CD4-positive, alpha-beta T cell (primary cell): Measurements from ENCODE around the gene KCNQ2. TPM values are rescaled to one million over a fixed set of nuclear protein-coding genes. Genes with fewer than 3 reads are reported as not detected.

Experiments
- ATAC-seq: fragments of 200-7000 bp; cut with Tn5 transposase; one replicate; pipeline ENCODE4 v1.10.0; 2022; ENCODE audit warnings: mild to moderate bottlenecking; ENCODE audit not compliant: poor library complexity
- CTCF ChIA-PET: fragments of 350-600 bp; sonication (Branson Sonifier 250); formaldehyde crosslinking; loops from one replicate; lab custom pipeline; 2021; ENCODE audit warnings: antibody characterized with exemption, inconsistent platforms; lab: Charles Lee
- POLR2A ChIA-PET: fragments of 350-600 bp; sonication (Branson Sonifier 250); formaldehyde crosslinking; loops from one replicate; lab custom pipeline; 2021; ENCODE audit warnings: antibody characterized with exemption, inconsistent platforms; lab: Charles Lee
- DNase-seq, 14 experiments: peaks; one replicate each; pipeline ENCODE4 v3.0.0-alpha.2; 2013 to 2020; ENCODE audit warnings: mixed read lengths in 2 of 14
- H3K27ac ChIP-seq, 2 donors: one replicate each; pipeline versions ENCODE4 v1.5.1 to v1.7.0; 2013; ENCODE audit warnings: low read length in 2 of 2, low read depth in 1 of 2, mild to moderate bottlenecking in 1 of 2
- H3K27me3 ChIP-seq, 2 experiments: 1 replicate in 1 of 2; 2 replicates in 1 of 2; pipeline versions ENCODE4 v1.6.1 to v1.7.0; 2013; ENCODE audit warnings: low read length in 2 of 2, control low read depth in 1 of 2, mild to moderate bottlenecking in 1 of 2, moderate library complexity in 1 of 2; ENCODE audit not compliant: insufficient read depth in 2 of 2, control insufficient read depth in 1 of 2
- H3K36me3 ChIP-seq: one replicate; pipeline ENCODE4 v1.6.1; 2013; ENCODE audit warnings: low read length, control low read depth; ENCODE audit not compliant: insufficient read depth
- H3K4me1 ChIP-seq: one replicate; pipeline ENCODE4 v1.6.1; 2013; ENCODE audit warnings: low read length, control low read depth; ENCODE audit not compliant: insufficient read depth
- H3K4me3 ChIP-seq: one replicate; pipeline ENCODE4 v1.5.1; 2013; ENCODE audit warnings: mild to moderate bottlenecking, low read length, moderate library complexity
- H3K9me3 ChIP-seq, 2 experiments: 1 replicate in 1 of 2; 2 replicates in 1 of 2; pipeline versions ENCODE4 v1.6.1 to v1.7.0; 2013; ENCODE audit warnings: low read length in 2 of 2, mild to moderate bottlenecking in 2 of 2, control low read depth in 1 of 2, moderate library complexity in 1 of 2; ENCODE audit not compliant: control insufficient read depth in 1 of 2, insufficient read depth in 1 of 2
- H3K27ac Mint-ChIP-seq: one replicate; pipeline ENCODE4 v1.8.0; 2020; ENCODE audit warnings: mixed read lengths
- H3K27me3 Mint-ChIP-seq: one replicate; pipeline ENCODE4 v1.8.0; 2021; ENCODE audit warnings: mixed read lengths
- H3K36me3 Mint-ChIP-seq: one replicate; pipeline ENCODE4 v1.8.0; 2021; ENCODE audit warnings: low read depth, mixed read lengths
- H3K4me1 Mint-ChIP-seq: one replicate; pipeline ENCODE4 v1.8.0; 2021; ENCODE audit warnings: low read depth, mixed read lengths
- H3K4me3 Mint-ChIP-seq: one replicate; pipeline ENCODE4 v1.8.0; 2020; ENCODE audit warnings: mild to moderate bottlenecking, mixed read lengths
- H3K9me3 Mint-ChIP-seq: one replicate; pipeline ENCODE4 v1.8.0; 2020; ENCODE audit warnings: mixed read lengths
- CTCF ChIP-seq: fragments of 200-600 bp; IDR thresholded peaks from one replicate; pipeline ENCODE4 v1.8.0; 2022; ENCODE audit warnings: antibody characterized with exemption, mild to moderate bottlenecking
- intact Hi-C, 2 experiments: fragments of 100-400 bp; cut with DNase I in 1 of 2; cut with micrococcal nuclease in 1 of 2; formaldehyde crosslinking; loops; one replicate each; pipeline versions ENCODE4 v1.15.1 to v1.9.0; 2023 to 2025; cut with DNase I, micrococcal nuclease
- total RNA-seq, 174 experiments: library from RNA in 2 of 174; stranded (reverse) in 2 of 174; gene quantifications; one replicate each; pipeline ENCODE4 v1.2.3 and lab custom pipeline; 2021 to 2026

Gene KCNQ2
- total RNA-seq, 2 experiments from 2014 or later = not detected

GRCh38 chr20:63387917-63388316 lies 84.5 kb downstream of the KCNQ2 start:
- CTCF ChIA-PET = no interaction called here
- ATAC-seq (no peak), DNase-seq (no peak)

GRCh38 chr20:63387393-63387792 lies 85.1 kb downstream of the KCNQ2 start:
- intact Hi-C loops = loop anchor here in 1 of 2 experiments (10.0 kb wide), 1 partner anchor 73 kb away; no protein-coding TSS in a partner anchor
- ChIA-PET CTCF (no interaction called here), POLR2A (no interaction called here)
- peaks cover 8% of the 10 kb centered on the region for H3K27me3 Mint-ChIP-seq
- Histone ChIP-seq H3K27ac (no peak overlapping the region), H3K9me3 (peaks cover 10 to 44% of the 10 kb centered on the region in 2 experiments), H3K36me3 (no peaks in the 10 kb centered on the region), H3K4me1 (no peaks in the 10 kb centered on the region), H3K27me3 (peaks cover 0 to 7% of the 10 kb centered on the region in 2 experiments), H3K4me3 (no peak overlapping the region)
- TF ChIP-seq CTCF = no peak
- no peak overlapping the region for H3K4me3 Mint-ChIP-seq
- DNase-seq (no peak), ATAC-seq (no peak)
- H3K9me3 Mint-ChIP-seq = no peaks in the 10 kb centered on the region
- H3K4me1 Mint-ChIP-seq = no peaks in the 10 kb centered on the region
- no peaks in the 10 kb centered on the region for H3K36me3 Mint-ChIP-seq
- no peak overlapping the region for H3K27ac Mint-ChIP-seq

More at GRCh38 chr20:63387917-63388316, 84.5 kb downstream of the KCNQ2 start:
- no peaks in the 10 kb centered on the region for H3K4me1 Mint-ChIP-seq
- H3K27me3 ChIP-seq = peaks cover 0 to 2% of the 10 kb centered on the region in 2 experiments
- POLR2A ChIA-PET = no interaction called here
- intact Hi-C loops = loop anchor here in 1 of 2 experiments (10.0 kb wide), 1 partner anchor 73 kb away; no protein-coding TSS in a partner anchor
- peaks cover 4% of the 10 kb centered on the region for H3K27me3 Mint-ChIP-seq
- H3K4me1 ChIP-seq = no peaks in the 10 kb centered on the region
- TF ChIP-seq CTCF = no peak
- no peaks in the 10 kb centered on the region for H3K36me3 ChIP-seq
- peaks cover 10 to 44% of the 10 kb centered on the region in 2 experiments for H3K9me3 ChIP-seq
- no peak overlapping the region for H3K4me3 Mint-ChIP-seq
- no peaks in the 10 kb centered on the region for H3K9me3 Mint-ChIP-seq
- H3K27ac Mint-ChIP-seq = no peak overlapping the region
- H3K27ac ChIP-seq = no peak overlapping the region
- no peak overlapping the region for H3K4me3 ChIP-seq
- H3K36me3 Mint-ChIP-seq = no peaks in the 10 kb centered on the region

GRCh38 chr20:63386491-63386890 lies 86.0 kb downstream of the KCNQ2 start:
- H3K4me1 Mint-ChIP-seq = no peaks in the 10 kb centered on the region
- no peak overlapping the region for H3K27ac ChIP-seq
- ATAC-seq = no peak
- ChIA-PET POLR2A (no interaction called here), CTCF (no interaction called here)
- H3K4me3 ChIP-seq = no peak overlapping the region
- TF ChIP-seq CTCF = no peak
- H3K9me3 Mint-ChIP-seq = no peaks in the 10 kb centered on the region
- H3K36me3 Mint-ChIP-seq = no peaks in the 10 kb centered on the region
- peaks cover 10 to 44% of the 10 kb centered on the region in 2 experiments for H3K9me3 ChIP-seq
- H3K27me3 ChIP-seq = peaks cover 0 to 13% of the 10 kb centered on the region in 2 experiments
- no peak overlapping the region for H3K27ac Mint-ChIP-seq
- peaks cover 8% of the 10 kb centered on the region for H3K27me3 Mint-ChIP-seq
- H3K4me3 Mint-ChIP-seq = no peak overlapping the region
- peaks cover 3% of the 10 kb centered on the region for H3K4me1 ChIP-seq
- intact Hi-C loops = loop anchor here in 1 of 2 experiments (10.0 kb wide), 1 partner anchor 72 kb away; no protein-coding TSS in a partner anchor
- no peaks in the 10 kb centered on the region for H3K36me3 ChIP-seq
- DNase-seq = no peak
